Measurements from ENCODE around the gene ALS2.
"Not testable (repeated sequence)": the region's sequence is repeated elsewhere in the genome, so short reads cannot be mapped to it uniquely, and the experiment has no call there.

Gene ALS2

GRCh38 chr2:201816657-201817575 lies 36.2 kb upstream of the ALS2 start:
- no peak overlapping the region for H3K4me3 ChIP-seq (ENCODE audit: low read length)
- DNase-seq (ENCODE audit: low read depth) = no peak
- no peak for TF ChIP-seq CTCF (conservative IDR thresholded peaks at IDR 0.05; ENCODE audit: low read depth, low read length)

GRCh38 chr2:201813996-201814760 lies 33.4 kb upstream of the ALS2 start:
- TF ChIP-seq CTCF (conservative IDR thresholded peaks at IDR 0.05; ENCODE audit: low read depth, low read length) = no peak
- no peak overlapping the region for H3K4me3 ChIP-seq (ENCODE audit: low read length)
- DNase-seq (ENCODE audit: low read depth) = no peak

GRCh38 chr2:201810604-201811003 lies 29.9 kb upstream of the ALS2 start:
- not testable (repeated sequence) for DNase-seq (ENCODE audit: low read depth); H3K4me3 ChIP-seq (ENCODE audit: low read length)

- no peak for TF ChIP-seq CTCF (conservative IDR thresholded peaks at IDR 0.05; ENCODE audit: low read depth, low read length)
- DNase-seq (ENCODE audit: low read depth) = no peak
- H3K4me3 ChIP-seq (ENCODE audit: low read length) = no peak overlapping the region
Observed at GRCh38 chr2:201809633-201810032, 28.9 kb upstream of the ALS2 start.

- no peak overlapping the region for H3K4me3 ChIP-seq (ENCODE audit: low read length)
- no peak for DNase-seq (ENCODE audit: low read depth)
- TF ChIP-seq CTCF (conservative IDR thresholded peaks at IDR 0.05; ENCODE audit: low read depth, low read length) = no peak
Observed at GRCh38 chr2:201808027-201808426, 27.3 kb upstream of the ALS2 start.

- H3K4me3 ChIP-seq (ENCODE audit: low read length) = no peak overlapping the region
- no peak for TF ChIP-seq CTCF (conservative IDR thresholded peaks at IDR 0.05; ENCODE audit: low read depth, low read length)
- no peak for DNase-seq (ENCODE audit: low read depth)
Observed at GRCh38 chr2:201807452-201807999, 26.8 kb upstream of the ALS2 start.

GRCh38 chr2:201806442-201807170 lies 25.9 kb upstream of the ALS2 start, which contains the start of gene CDK15:
TSS of gene CDK15 (plus strand) at chr2:201806537. CDS start at chr2:201806665, 128 bp downstream.
- TF ChIP-seq CTCF (conservative IDR thresholded peaks at IDR 0.05; ENCODE audit: low read depth, low read length) = no peak
- no peak for DNase-seq (ENCODE audit: low read depth)
- no peak within 1 kb of the TSS for H3K4me3 ChIP-seq (ENCODE audit: low read length)

All from retinal pigment epithelial cell (primary cell).